ENCODE data around the gene ABCB6.

Gene ABCB6

GRCh38 chr2:219175486-219175885 is 43.3 kb downstream of the ABCB6 start:
- Histone ChIP-seq H3K9me3 (ENCODE audit: control insufficient read depth in 2 of 2, low read length in 2 of 2) (no peaks in the 10 kb centered on the region), H3K36me3 (ENCODE audit: control insufficient read depth in 2 of 2, insufficient read depth in 2 of 2, low read length in 2 of 2) (peaks cover 25 to 34% of the 10 kb centered on the region in 2 donors), H3K9ac (ENCODE audit: low read length in 2 of 2) (peak overlapping the region; percentile 99), H3K27me3 (ENCODE audit: control insufficient read depth in 1 of 2, insufficient read depth in 2 of 2, low read length in 2 of 2) (no peaks in the 10 kb centered on the region), H3K4me1 (ENCODE audit: control insufficient read depth, insufficient read depth, low read length) (peaks cover 51% of the 10 kb centered on the region), H3K27ac (ENCODE audit: low read length) (no peak overlapping the region), H3K4me3 (ENCODE audit: low read length in 2 of 2) (peak overlapping the region; percentile 88 to 93)

- Histone ChIP-seq H3K27ac (ENCODE audit: low read length) (no peak overlapping the region), H3K9me3 (ENCODE audit: control insufficient read depth in 2 of 2, low read length in 2 of 2) (no peaks in the 10 kb centered on the region), H3K9ac (ENCODE audit: low read length in 2 of 2) (peak overlapping the region in 1 of 2 donors; percentile 29), H3K27me3 (ENCODE audit: control insufficient read depth in 1 of 2, insufficient read depth in 2 of 2, low read length in 2 of 2) (no peaks in the 10 kb centered on the region), H3K4me1 (ENCODE audit: control insufficient read depth, insufficient read depth, low read length) (peaks cover 46% of the 10 kb centered on the region), H3K4me3 (ENCODE audit: low read length in 2 of 2) (no peak overlapping the region), H3K36me3 (ENCODE audit: control insufficient read depth in 2 of 2, insufficient read depth in 2 of 2, low read length in 2 of 2) (peaks cover 19 to 27% of the 10 kb centered on the region in 2 donors)
Measured at GRCh38 chr2:219174801-219175200, 44.0 kb downstream of the ABCB6 start.

GRCh38 chr2:219174146-219174545 is 44.6 kb downstream of the ABCB6 start:
- peaks cover 40% of the 10 kb centered on the region for H3K4me1 ChIP-seq (ENCODE audit: control insufficient read depth, insufficient read depth, low read length)
- H3K9ac ChIP-seq (ENCODE audit: low read length in 2 of 2) = no peak overlapping the region
- no peak overlapping the region for H3K4me3 ChIP-seq (ENCODE audit: low read length in 2 of 2)
- H3K27me3 ChIP-seq (ENCODE audit: control insufficient read depth in 1 of 2, insufficient read depth in 2 of 2, low read length in 2 of 2) = no peaks in the 10 kb centered on the region
- H3K27ac ChIP-seq (ENCODE audit: low read length) = no peak overlapping the region
- H3K36me3 ChIP-seq (ENCODE audit: control insufficient read depth in 2 of 2, insufficient read depth in 2 of 2, low read length in 2 of 2) = peaks cover 15 to 24% of the 10 kb centered on the region in 2 donors
- no peaks in the 10 kb centered on the region for H3K9me3 ChIP-seq (ENCODE audit: control insufficient read depth in 2 of 2, low read length in 2 of 2)

- H3K4me3 ChIP-seq (ENCODE audit: low read length in 2 of 2) = no peak overlapping the region
- peaks cover 15 to 24% of the 10 kb centered on the region in 2 donors for H3K36me3 ChIP-seq (ENCODE audit: control insufficient read depth in 2 of 2, insufficient read depth in 2 of 2, low read length in 2 of 2)
- H3K9ac ChIP-seq (ENCODE audit: low read length in 2 of 2) = no peak overlapping the region
- no peak overlapping the region for H3K27ac ChIP-seq (ENCODE audit: low read length)
- H3K27me3 ChIP-seq (ENCODE audit: control insufficient read depth in 1 of 2, insufficient read depth in 2 of 2, low read length in 2 of 2) = no peaks in the 10 kb centered on the region
- H3K9me3 ChIP-seq (ENCODE audit: control insufficient read depth in 2 of 2, low read length in 2 of 2) = no peaks in the 10 kb centered on the region
- peaks cover 33% of the 10 kb centered on the region for H3K4me1 ChIP-seq (ENCODE audit: control insufficient read depth, insufficient read depth, low read length)
Measured at GRCh38 chr2:219173176-219173575, 45.6 kb downstream of the ABCB6 start.

GRCh38 chr2:219172231-219173154 is 46.3 kb downstream of the ABCB6 start:
- no peaks in the 10 kb centered on the region for H3K27me3 ChIP-seq (ENCODE audit: control insufficient read depth in 1 of 2, insufficient read depth in 2 of 2, low read length in 2 of 2)
- no peak overlapping the region for H3K4me3 ChIP-seq (ENCODE audit: low read length in 2 of 2)
- H3K27ac ChIP-seq (ENCODE audit: low read length) = peak overlapping the region; percentile 69
- no peak overlapping the region for H3K9ac ChIP-seq (ENCODE audit: low read length in 2 of 2)
- no peaks in the 10 kb centered on the region for H3K9me3 ChIP-seq (ENCODE audit: control insufficient read depth in 2 of 2, low read length in 2 of 2)
- H3K36me3 ChIP-seq (ENCODE audit: control insufficient read depth in 2 of 2, insufficient read depth in 2 of 2, low read length in 2 of 2) = peaks cover 15 to 24% of the 10 kb centered on the region in 2 donors
- peaks cover 30% of the 10 kb centered on the region for H3K4me1 ChIP-seq (ENCODE audit: control insufficient read depth, insufficient read depth, low read length)

GRCh38 chr2:219171231-219171651 is 47.5 kb downstream of the ABCB6 start:
- Histone ChIP-seq H3K27ac (ENCODE audit: low read length) (peak overlapping the region; percentile 69), H3K4me1 (ENCODE audit: control insufficient read depth, insufficient read depth, low read length) (peaks cover 21% of the 10 kb centered on the region), H3K4me3 (ENCODE audit: low read length in 2 of 2) (no peak overlapping the region), H3K36me3 (ENCODE audit: control insufficient read depth in 2 of 2, insufficient read depth in 2 of 2, low read length in 2 of 2) (peaks cover 15 to 24% of the 10 kb centered on the region in 2 donors), H3K9me3 (ENCODE audit: control insufficient read depth in 2 of 2, low read length in 2 of 2) (no peaks in the 10 kb centered on the region), H3K27me3 (ENCODE audit: control insufficient read depth in 1 of 2, insufficient read depth in 2 of 2, low read length in 2 of 2) (no peaks in the 10 kb centered on the region), H3K9ac (ENCODE audit: low read length in 2 of 2) (peak overlapping the region in 1 of 2 donors; percentile 42)

- Histone ChIP-seq H3K36me3 (ENCODE audit: control insufficient read depth in 2 of 2, insufficient read depth in 2 of 2, low read length in 2 of 2) (peaks cover 15 to 24% of the 10 kb centered on the region in 2 donors), H3K27ac (ENCODE audit: low read length) (peak within 1 kb of the TSS; percentile 69), H3K27me3 (ENCODE audit: control insufficient read depth in 1 of 2, insufficient read depth in 2 of 2, low read length in 2 of 2) (no peaks in the 10 kb centered on the region), H3K9ac (ENCODE audit: low read length in 2 of 2) (peak within 1 kb of the TSS in 1 of 2 donors; percentile 42), H3K9me3 (ENCODE audit: control insufficient read depth in 2 of 2, low read length in 2 of 2) (no peaks in the 10 kb centered on the region), H3K4me3 (ENCODE audit: low read length in 2 of 2) (no peak within 1 kb of the TSS), H3K4me1 (ENCODE audit: control insufficient read depth, insufficient read depth, low read length) (peaks cover 11% of the 10 kb centered on the region)
Measured at GRCh38 chr2:219169930-219170654, 48.7 kb downstream of the ABCB6 start, which contains the start of gene SLC23A3. TSS of gene SLC23A3 (minus strand) at chr2:219170029. CDS start at chr2:219169984, 45 bp downstream.

- H3K27ac ChIP-seq (ENCODE audit: low read length) = no peak overlapping the region
- H3K4me3 ChIP-seq (ENCODE audit: low read length in 2 of 2) = no peak overlapping the region
- no peaks in the 10 kb centered on the region for H3K9me3 ChIP-seq (ENCODE audit: control insufficient read depth in 2 of 2, low read length in 2 of 2)
- peaks cover 6 to 14% of the 10 kb centered on the region in 2 donors for H3K36me3 ChIP-seq (ENCODE audit: control insufficient read depth in 2 of 2, insufficient read depth in 2 of 2, low read length in 2 of 2)
- H3K4me1 ChIP-seq (ENCODE audit: control insufficient read depth, insufficient read depth, low read length) = peaks cover 6% of the 10 kb centered on the region
- no peaks in the 10 kb centered on the region for H3K27me3 ChIP-seq (ENCODE audit: control insufficient read depth in 1 of 2, insufficient read depth in 2 of 2, low read length in 2 of 2)
- no peak overlapping the region for H3K9ac ChIP-seq (ENCODE audit: low read length in 2 of 2)
Measured at GRCh38 chr2:219168932-219169331, 49.8 kb downstream of the ABCB6 start.

- Histone ChIP-seq H3K27me3 (ENCODE audit: control insufficient read depth in 1 of 2, insufficient read depth in 2 of 2, low read length in 2 of 2) (no peaks in the 10 kb centered on the region), H3K9ac (ENCODE audit: low read length in 2 of 2) (no peak overlapping the region), H3K9me3 (ENCODE audit: control insufficient read depth in 2 of 2, low read length in 2 of 2) (no peaks in the 10 kb centered on the region), H3K4me3 (ENCODE audit: low read length in 2 of 2) (no peak overlapping the region), H3K36me3 (ENCODE audit: control insufficient read depth in 2 of 2, insufficient read depth in 2 of 2, low read length in 2 of 2) (peaks cover 5 to 10% of the 10 kb centered on the region in 2 donors), H3K4me1 (ENCODE audit: control insufficient read depth, insufficient read depth, low read length) (peaks cover 6% of the 10 kb centered on the region), H3K27ac (ENCODE audit: low read length) (no peak overlapping the region)
Measured at GRCh38 chr2:219168526-219168925, 50.2 kb downstream of the ABCB6 start.

GRCh38 chr2:219167997-219168396 is 50.8 kb downstream of the ABCB6 start:
- no peak overlapping the region for H3K27ac ChIP-seq (ENCODE audit: low read length)
- peaks cover 2 to 6% of the 10 kb centered on the region in 2 donors for H3K36me3 ChIP-seq (ENCODE audit: control insufficient read depth in 2 of 2, insufficient read depth in 2 of 2, low read length in 2 of 2)
- H3K4me1 ChIP-seq (ENCODE audit: control insufficient read depth, insufficient read depth, low read length) = peaks cover 6% of the 10 kb centered on the region
- no peak overlapping the region for H3K9ac ChIP-seq (ENCODE audit: low read length in 2 of 2)
- no peaks in the 10 kb centered on the region for H3K9me3 ChIP-seq (ENCODE audit: control insufficient read depth in 2 of 2, low read length in 2 of 2)
- no peak overlapping the region for H3K4me3 ChIP-seq (ENCODE audit: low read length in 2 of 2)
- H3K27me3 ChIP-seq (ENCODE audit: control insufficient read depth in 1 of 2, insufficient read depth in 2 of 2, low read length in 2 of 2) = no peaks in the 10 kb centered on the region
